ENCODE data around the gene EIF4G3. TPM values are rescaled to one million over a fixed set of nuclear protein-coding genes. Genes with fewer than 3 reads are reported as not detected.

EIF4G3 gene
- polyA plus RNA-seq, 3 donors = 5.1 to 34.2 (median 5.8) TPM

GRCh38 chr1:20899154-20899972 is 277.3 kb downstream of the EIF4G3 start:
- no peaks in the 10 kb centered on the region for H3K79me2 ChIP-seq (ENCODE audit: insufficient read depth, low read length)
- Mint-ChIP-seq H3K4me1 (no peaks in the 10 kb centered on the region), H3K4me3 (no peak overlapping the region), H3K27me3 (ENCODE audit: low read depth in 3 of 3) (no peaks in the 10 kb centered on the region), H3K9me3 (no peaks in the 10 kb centered on the region), H3K27ac (no peak overlapping the region), H3K36me3 (peaks cover 24 to 35% of the 10 kb centered on the region in 2 donors)
- H3K9ac ChIP-seq (ENCODE audit: insufficient read depth, low read length, poor library complexity, severe bottlenecking) = no peak overlapping the region
- H3K36me3 ChIP-seq (replicated peaks in 1 of 2; ENCODE audit: control insufficient read depth in 1 of 2, insufficient read depth in 2 of 2, low read length in 2 of 2) = peaks cover 25 to 55% of the 10 kb centered on the region in 2 donors
- H3K4me2 ChIP-seq (replicated peaks; ENCODE audit: extremely low read depth, low read length, poor library complexity, severe bottlenecking) = no peak overlapping the region
- H3K4me3 ChIP-seq (replicated peaks in 1 of 3; ENCODE audit: low read depth in 2 of 3, low read length in 3 of 3) = no peak overlapping the region
- DNase-seq = no peak
- intact Hi-C loops (cut with micrococcal nuclease) = no loop called here
- H3K9me3 ChIP-seq (replicated peaks in 1 of 2; ENCODE audit: control insufficient read depth in 1 of 2, insufficient read depth in 1 of 2, low read length in 2 of 2) = no peaks in the 10 kb centered on the region
- no peak for TF ChIP-seq CTCF (IDR thresholded peaks at IDR 0.05)
- H2AFZ ChIP-seq (ENCODE audit: insufficient read depth, low read depth, low read length, poor library complexity, severe bottlenecking) = no peak overlapping the region
- H3K27ac ChIP-seq (ENCODE audit: low read depth in 1 of 2, low read length in 2 of 2) = no peak overlapping the region
- 100% methylated on average over 1 of the region's 5 CpGs for WGBS (ENCODE audit: insufficient coverage)
- H3K4me1 ChIP-seq (ENCODE audit: control insufficient read depth in 1 of 2, insufficient read depth in 2 of 2, low read length in 2 of 2) = no peaks in the 10 kb centered on the region
- H4K20me1 ChIP-seq (ENCODE audit: insufficient read depth, low read length) = no peaks in the 10 kb centered on the region
- H3K27me3 ChIP-seq (ENCODE audit: control insufficient read depth in 2 of 2, insufficient read depth in 2 of 2, low read length in 2 of 2) = no peaks in the 10 kb centered on the region

GRCh38 chr1:20896826-20897225 is 279.9 kb downstream of the EIF4G3 start:
- no peak overlapping the region for H3K9ac ChIP-seq (ENCODE audit: insufficient read depth, low read length, poor library complexity, severe bottlenecking)
- no peaks in the 10 kb centered on the region for H3K4me1 ChIP-seq (ENCODE audit: control insufficient read depth in 1 of 2, insufficient read depth in 2 of 2, low read length in 2 of 2)
- peaks cover 43 to 59% of the 10 kb centered on the region in 2 donors for H3K36me3 ChIP-seq (replicated peaks in 1 of 2; ENCODE audit: control insufficient read depth in 1 of 2, insufficient read depth in 2 of 2, low read length in 2 of 2)
- no peaks in the 10 kb centered on the region for H3K9me3 ChIP-seq (replicated peaks in 1 of 2; ENCODE audit: control insufficient read depth in 1 of 2, insufficient read depth in 1 of 2, low read length in 2 of 2)
- H3K4me2 ChIP-seq (replicated peaks; ENCODE audit: extremely low read depth, low read length, poor library complexity, severe bottlenecking) = no peak overlapping the region
- no peaks in the 10 kb centered on the region for H3K27me3 ChIP-seq (ENCODE audit: control insufficient read depth in 2 of 2, insufficient read depth in 2 of 2, low read length in 2 of 2)
- no peak overlapping the region for H3K4me3 ChIP-seq (replicated peaks in 1 of 3; ENCODE audit: low read depth in 2 of 3, low read length in 3 of 3)
- no peaks in the 10 kb centered on the region for H4K20me1 ChIP-seq (ENCODE audit: insufficient read depth, low read length)
- no CpG with 5 or more reads among the region's 1 CpG for WGBS (ENCODE audit: insufficient coverage)
- Mint-ChIP-seq H3K4me3 (no peak overlapping the region), H3K9me3 (no peaks in the 10 kb centered on the region), H3K36me3 (peaks cover 41 to 49% of the 10 kb centered on the region in 2 donors), H3K4me1 (no peaks in the 10 kb centered on the region), H3K27ac (no peak overlapping the region), H3K27me3 (ENCODE audit: low read depth in 3 of 3) (no peaks in the 10 kb centered on the region)
- intact Hi-C loops (cut with micrococcal nuclease) = no loop called here
- no peaks in the 10 kb centered on the region for H3K79me2 ChIP-seq (ENCODE audit: insufficient read depth, low read length)
- H3K27ac ChIP-seq (ENCODE audit: low read depth in 1 of 2, low read length in 2 of 2) = no peak overlapping the region
- H2AFZ ChIP-seq (ENCODE audit: insufficient read depth, low read depth, low read length, poor library complexity, severe bottlenecking) = no peak overlapping the region
- no peak for DNase-seq
- no peak for TF ChIP-seq CTCF (IDR thresholded peaks at IDR 0.05)
